ENCODE measurements around the gene TCERG1L.

Gene TCERG1L

DNA sequence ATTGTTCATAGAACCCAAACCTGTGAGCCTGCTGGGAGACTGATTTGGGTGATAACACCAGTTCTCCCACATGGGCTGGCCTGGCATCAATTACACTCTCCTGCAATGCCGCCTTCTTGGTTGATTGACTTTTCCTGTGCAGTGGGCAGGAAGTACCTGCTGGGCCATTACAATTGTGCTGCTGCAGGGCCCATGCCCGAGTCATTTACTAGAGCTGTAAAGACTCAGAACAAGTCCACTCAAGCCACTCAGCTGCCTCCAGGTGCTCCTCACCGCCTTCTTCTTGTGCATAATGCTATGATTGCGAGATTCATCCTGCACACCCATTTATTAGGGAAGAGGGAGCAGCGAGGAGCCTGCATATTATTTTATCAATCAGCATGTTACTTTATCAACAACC lies 264.0 kb downstream of the TCERG1L start:
- Histone ChIP-seq H3K9ac (no peak overlapping the region), H3K4me2 (no peak overlapping the region), H3K27ac (no peak overlapping the region), H2AFZ (ENCODE audit: low read depth) (no peak overlapping the region), H3K79me2 (ENCODE audit: insufficient read depth, low read depth) (no peaks in the 10 kb centered on the region), H3K36me3 (ENCODE audit: insufficient read depth) (no peaks in the 10 kb centered on the region), H3K4me3 (IDR thresholded peaks at IDR 0.05; ENCODE audit: insufficient read depth, low read depth, low read length) (no peak overlapping the region), H4K20me1 (ENCODE audit: insufficient read depth) (no peaks in the 10 kb centered on the region), H3K27me3 (ENCODE audit: insufficient read depth, low read depth) (no peaks in the 10 kb centered on the region), H3K4me1 (ENCODE audit: low read depth, poor library complexity, severe bottlenecking) (no peaks in the 10 kb centered on the region)
- TF ChIP-seq, protein P1, sequence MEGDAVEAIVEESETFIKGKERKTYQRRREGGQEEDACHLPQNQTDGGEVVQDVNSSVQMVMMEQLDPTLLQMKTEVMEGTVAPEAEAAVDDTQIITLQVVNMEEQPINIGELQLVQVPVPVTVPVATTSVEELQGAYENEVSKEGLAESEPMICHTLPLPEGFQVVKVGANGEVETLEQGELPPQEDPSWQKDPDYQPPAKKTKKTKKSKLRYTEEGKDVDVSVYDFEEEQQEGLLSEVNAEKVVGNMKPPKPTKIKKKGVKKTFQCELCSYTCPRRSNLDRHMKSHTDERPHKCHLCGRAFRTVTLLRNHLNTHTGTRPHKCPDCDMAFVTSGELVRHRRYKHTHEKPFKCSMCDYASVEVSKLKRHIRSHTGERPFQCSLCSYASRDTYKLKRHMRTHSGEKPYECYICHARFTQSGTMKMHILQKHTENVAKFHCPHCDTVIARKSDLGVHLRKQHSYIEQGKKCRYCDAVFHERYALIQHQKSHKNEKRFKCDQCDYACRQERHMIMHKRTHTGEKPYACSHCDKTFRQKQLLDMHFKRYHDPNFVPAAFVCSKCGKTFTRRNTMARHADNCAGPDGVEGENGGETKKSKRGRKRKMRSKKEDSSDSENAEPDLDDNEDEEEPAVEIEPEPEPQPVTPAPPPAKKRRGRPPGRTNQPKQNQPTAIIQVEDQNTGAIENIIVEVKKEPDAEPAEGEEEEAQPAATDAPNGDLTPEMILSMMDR (conservative IDR thresholded peaks at IDR 0.05; ENCODE audit: low read depth, low read length): no peak

DNA sequence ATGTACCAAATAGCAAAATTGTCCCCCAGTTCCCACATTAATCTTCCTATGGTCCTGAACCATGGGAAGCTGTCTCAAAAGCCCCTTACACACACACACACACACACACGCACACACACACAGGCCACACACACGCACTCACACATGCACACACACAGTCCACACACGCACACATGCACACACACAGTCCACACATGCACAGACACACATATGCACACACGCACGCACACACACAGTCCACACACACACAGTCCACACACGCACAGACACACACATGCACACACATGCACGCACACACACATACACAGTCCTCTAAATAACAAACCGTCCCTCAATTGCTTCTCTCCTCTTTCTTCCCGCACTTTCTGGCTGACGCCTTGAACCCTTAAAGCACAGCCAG lies 265.3 kb downstream of the TCERG1L start:
- H3K4me1 ChIP-seq (ENCODE audit: low read depth, poor library complexity, severe bottlenecking): no peaks in the 10 kb centered on the region
- H3K9ac ChIP-seq: no peak overlapping the region
- no peaks in the 10 kb centered on the region for H3K79me2 ChIP-seq (ENCODE audit: insufficient read depth, low read depth)
- TF ChIP-seq, protein P1 (conservative IDR thresholded peaks at IDR 0.05; ENCODE audit: low read depth, low read length): no peak
- H3K27ac ChIP-seq: no peak overlapping the region
- H3K4me2 ChIP-seq: no peak overlapping the region
- H4K20me1 ChIP-seq (ENCODE audit: insufficient read depth): no peaks in the 10 kb centered on the region
- no peak overlapping the region for H2AFZ ChIP-seq (ENCODE audit: low read depth)
- H3K27me3 ChIP-seq (ENCODE audit: insufficient read depth, low read depth): no peaks in the 10 kb centered on the region; the same call in 1 of the 2 replicates
- no peak overlapping the region for H3K4me3 ChIP-seq (IDR thresholded peaks at IDR 0.05; ENCODE audit: insufficient read depth, low read depth, low read length)
- no peaks in the 10 kb centered on the region for H3K36me3 ChIP-seq (ENCODE audit: insufficient read depth)

DNA sequence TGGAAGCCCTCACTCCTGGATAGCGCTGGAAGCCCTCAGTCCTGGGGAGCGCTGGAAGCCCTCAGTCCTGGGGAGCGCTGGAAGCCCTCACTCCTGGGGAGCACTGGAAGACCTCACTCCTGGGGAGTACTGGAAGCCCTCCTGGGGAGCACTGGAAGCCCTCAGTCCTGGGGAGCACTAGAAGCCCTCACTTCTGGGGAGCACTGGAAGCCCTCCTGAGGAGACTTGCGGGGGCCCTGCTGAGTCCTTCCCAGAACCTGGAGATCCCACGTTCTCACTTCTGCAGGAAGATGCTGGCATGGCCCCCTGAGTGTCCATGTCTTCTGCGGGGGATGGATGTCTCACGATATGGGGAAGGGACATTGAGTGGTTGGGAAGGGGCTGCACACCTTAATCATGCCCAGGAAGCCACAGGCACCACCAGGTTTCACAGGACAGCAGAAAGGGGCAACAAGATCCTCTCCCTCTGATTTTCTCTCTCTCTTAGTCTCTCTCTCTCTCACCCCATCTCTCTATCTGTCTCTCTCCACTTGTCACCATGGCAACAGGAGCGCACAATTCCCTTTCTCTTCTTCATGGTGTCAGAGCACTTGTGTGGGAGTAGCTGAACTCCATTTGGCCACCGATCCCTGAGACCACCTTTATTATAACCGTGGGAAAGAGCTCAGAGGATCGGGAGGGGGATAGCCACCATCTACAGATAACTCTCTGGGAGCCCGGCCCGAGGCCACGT lies 267.0 kb downstream of the TCERG1L start:
- Histone ChIP-seq H2AFZ (ENCODE audit: low read depth) (no peak overlapping the region), H3K4me3 (IDR thresholded peaks at IDR 0.05; ENCODE audit: insufficient read depth, low read depth, low read length) (no peak overlapping the region), H3K9ac (no peak overlapping the region), H4K20me1 (ENCODE audit: insufficient read depth) (no peaks in the 10 kb centered on the region), H3K79me2 (ENCODE audit: insufficient read depth, low read depth) (no peaks in the 10 kb centered on the region), H3K27ac (no peak overlapping the region), H3K27me3 (ENCODE audit: insufficient read depth, low read depth) (no peaks in the 10 kb centered on the region; the same call in 1 of the 2 replicates), H3K4me2 (no peak overlapping the region), H3K36me3 (ENCODE audit: insufficient read depth) (no peaks in the 10 kb centered on the region), H3K4me1 (ENCODE audit: low read depth, poor library complexity, severe bottlenecking) (no peaks in the 10 kb centered on the region)
- TF ChIP-seq, protein P1 (conservative IDR thresholded peaks at IDR 0.05; ENCODE audit: low read depth, low read length): no peak

DNA sequence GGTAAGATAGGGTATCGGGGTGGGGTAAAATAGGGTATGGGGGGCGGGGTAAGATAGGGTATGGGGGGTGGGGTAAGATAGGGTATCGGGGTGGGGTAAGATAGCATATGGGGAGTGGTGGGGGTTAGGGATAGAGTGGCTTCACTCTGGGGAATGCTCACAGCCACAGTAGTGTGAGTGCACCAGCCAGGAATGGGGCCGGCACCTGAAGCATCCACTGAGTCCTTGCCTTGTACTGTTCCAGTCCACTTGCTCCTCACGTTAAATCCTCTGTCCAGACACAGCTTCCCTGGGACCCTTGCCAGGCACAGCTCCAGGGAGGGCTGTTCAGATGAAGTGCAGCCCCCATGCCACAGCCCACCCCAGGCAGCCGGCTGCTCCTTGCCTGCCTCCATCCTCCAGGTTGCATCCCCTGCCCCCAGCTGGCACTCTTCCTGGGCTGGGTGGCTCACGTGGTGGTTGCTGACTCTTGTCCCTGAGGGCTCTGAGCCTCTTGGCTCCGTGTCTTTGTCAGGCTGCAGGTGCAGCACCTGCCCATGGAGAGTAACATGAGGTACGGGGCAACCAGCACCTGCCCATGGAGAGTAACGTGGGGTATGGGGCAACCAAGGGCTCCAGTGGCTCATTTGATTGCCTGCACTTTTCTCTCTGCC lies 268.4 kb downstream of the TCERG1L start:
- Histone ChIP-seq H3K27me3 (ENCODE audit: insufficient read depth, low read depth) (peaks cover 3% of the 10 kb centered on the region; the same call in 1 of the 2 replicates), H3K36me3 (ENCODE audit: insufficient read depth) (no peaks in the 10 kb centered on the region), H2AFZ (ENCODE audit: low read depth) (no peak overlapping the region)

More for the DNA sequence above, 268.4 kb downstream of the TCERG1L start:
- Histone ChIP-seq H3K4me2 (no peak overlapping the region), H3K4me1 (ENCODE audit: low read depth, poor library complexity, severe bottlenecking) (no peaks in the 10 kb centered on the region), H3K9ac (no peak overlapping the region), H3K4me3 (IDR thresholded peaks at IDR 0.05; ENCODE audit: insufficient read depth, low read depth, low read length) (no peak overlapping the region), H3K27ac (no peak overlapping the region), H4K20me1 (ENCODE audit: insufficient read depth) (no peaks in the 10 kb centered on the region), H3K79me2 (ENCODE audit: insufficient read depth, low read depth) (no peaks in the 10 kb centered on the region)
- TF ChIP-seq, protein P1 (conservative IDR thresholded peaks at IDR 0.05; ENCODE audit: low read depth, low read length): no peak

Data from KMS-11 (cell line).